PC-9 (cell line): Measurements from ENCODE around the gene MAB21L3. TPM values are rescaled to one million over a fixed set of nuclear protein-coding genes. Genes with fewer than 3 reads are reported as not detected.

ENCODE experiments used
- BruUV-seq: library from RNA; stranded (reverse); fragments of 400-500 nt; replicated peaks from 2 replicates; lab custom pipeline; 2021; lab: Mats Ljungman, UMichigan
- CTCF ChIA-PET: fragments of 300-600 bp; sonication (Branson Sonifier 250); formaldehyde crosslinking; loops from one replicate; lab custom pipeline; 2022; ENCODE audit warnings: antibody characterized with exemption; lab: Charles Lee
- POLR2A ChIA-PET: fragments of 300-600 bp; sonication (Branson Sonifier 250); formaldehyde crosslinking; loops from one replicate; lab custom pipeline; 2022; ENCODE audit warnings: antibody characterized with exemption; ENCODE audit not compliant: unreplicated experiment; lab: Charles Lee
- DNase-seq, 2 experiments: peaks; one replicate each; pipeline versions ENCODE4 v3.0.0 to v3.0.0-alpha.2; 2015 to 2022; ENCODE audit warnings: mixed read lengths in 1 of 2
- H2AFZ ChIP-seq: fragments of 200-600 bp; sonication (generic); 2 replicates; pipeline ENCODE4 v1.8.1; 2017; ENCODE audit warnings: antibody characterized with exemption
- H3F3A ChIP-seq: fragments of 200-600 bp; sonication (generic); 2 replicates; pipeline ENCODE4 v1.8.1; 2017; ENCODE audit warnings: antibody characterized with exemption, mild to moderate bottlenecking, low read depth; ENCODE audit not compliant: insufficient read depth
- H3K27ac ChIP-seq: fragments of 200-600 bp; sonication (generic); 2 replicates; pipeline ENCODE4 v1.6.1; 2016; ENCODE audit warnings: mixed run types
- H3K27me3 ChIP-seq: fragments of 200-600 bp; sonication (generic); 2 replicates; pipeline ENCODE4 v1.6.1; 2016; ENCODE audit warnings: low read depth, mixed run types; ENCODE audit not compliant: insufficient read depth
- H3K36me3 ChIP-seq: fragments of 200-600 bp; sonication (generic); 2 replicates; pipeline ENCODE4 v1.6.1; 2016; ENCODE audit warnings: low read depth, mixed run types
- H3K4me1 ChIP-seq: fragments of 200-600 bp; sonication (generic); replicated peaks from 2 replicates; pipeline ENCODE4 v1.6.1; 2016; ENCODE audit warnings: mixed run types; ENCODE audit not compliant: insufficient read depth
- H3K4me2 ChIP-seq: fragments of 200-600 bp; sonication (generic); 2 replicates; pipeline ENCODE4 v1.6.1; 2017; ENCODE audit warnings: mixed run types
- H3K4me3 ChIP-seq: fragments of 200-600 bp; sonication (generic); 2 replicates; pipeline ENCODE4 v1.6.1; 2016; ENCODE audit warnings: mixed run types
- H3K79me2 ChIP-seq: fragments of 200-600 bp; sonication (generic); 2 replicates; pipeline ENCODE4 v1.6.1; 2017; ENCODE audit warnings: low read depth, mixed run types
- H3K9me2 ChIP-seq: fragments of 200-600 bp; sonication (generic); 2 replicates; pipeline ENCODE4 v1.8.1; 2017; ENCODE audit warnings: mild to moderate bottlenecking; ENCODE audit not compliant: insufficient read depth
- H3K9me3 ChIP-seq: fragments of 200-600 bp; sonication (generic); 2 replicates; pipeline ENCODE4 v1.8.1; 2016; ENCODE audit warnings: low read depth; ENCODE audit not compliant: insufficient read depth
- H4K20me1 ChIP-seq: fragments of 200-600 bp; sonication (generic); 2 replicates; pipeline ENCODE4 v1.8.1; 2017; ENCODE audit not compliant: insufficient read depth
- CTCF ChIP-seq: fragments of 200-600 bp; sonication (generic); conservative IDR thresholded peaks from 2 replicates; pipeline ENCODE4 v1.6.1; 2017; ENCODE audit warnings: mixed run types, antibody characterized with exemption, mild to moderate bottlenecking, moderate library complexity
- EZH2 ChIP-seq: fragments of 200-600 bp; sonication (generic); IDR thresholded peaks from 2 replicates; pipeline ENCODE4 v1.8.0; 2017; ENCODE audit warnings: antibody characterized with exemption, low read depth
- intact Hi-C: fragments of 100-400 bp; cut with micrococcal nuclease; formaldehyde crosslinking; loops from one replicate; pipeline ENCODE4 v1.10.0; 2022; ENCODE audit not compliant: unreplicated experiment
- total RNA-seq: library from RNA; stranded (reverse); gene quantifications from 2 replicates; pipeline ENCODE4 v1.2.3, GENCODE V29; 2021

The MAB21L3 gene
- total RNA-seq, 1 experiment from 2014 or later: not detected

- TF ChIP-seq EZH2 (no peak), CTCF (no peak)
- H3K79me2 ChIP-seq: no peaks in the 10 kb centered on the region
- no peak overlapping the region for H3K4me3 ChIP-seq
- POLR2A ChIA-PET: no interaction called here
- DNase-seq: no peak
- H4K20me1 ChIP-seq: no peaks in the 10 kb centered on the region
- no TSS peak for BruUV-seq
- H3F3A ChIP-seq: no peaks in the 10 kb centered on the region
- H3K9me2 ChIP-seq: no peaks in the 10 kb centered on the region; the same call in 1 of the 2 replicates
- no peak overlapping the region for H2AFZ ChIP-seq
- CTCF ChIA-PET: no interaction called here
- no peaks in the 10 kb centered on the region for H3K27me3 ChIP-seq
- H3K4me1 ChIP-seq: peaks cover 13% of the 10 kb centered on the region
- no peak overlapping the region for H3K4me2 ChIP-seq
- intact Hi-C loops: no loop called here
- H3K36me3 ChIP-seq: no peaks in the 10 kb centered on the region
- no peaks in the 10 kb centered on the region for H3K9me3 ChIP-seq
- H3K27ac ChIP-seq: no peak overlapping the region
Measured at GRCh38 chr1:116172666-116173065, 61.5 kb downstream of the MAB21L3 start.

- no peak overlapping the region for H3K27ac ChIP-seq
- CTCF ChIA-PET: no interaction called here
- H3K4me1 ChIP-seq: no peaks in the 10 kb centered on the region
- no peaks in the 10 kb centered on the region for H3K79me2 ChIP-seq
- no peak overlapping the region for H3K4me2 ChIP-seq
- H2AFZ ChIP-seq: no peak overlapping the region
- H3K4me3 ChIP-seq: no peak overlapping the region
- no peaks in the 10 kb centered on the region; the same call in 1 of the 2 replicates for H3K9me2 ChIP-seq
- H3K27me3 ChIP-seq: no peaks in the 10 kb centered on the region
- no peaks in the 10 kb centered on the region for H4K20me1 ChIP-seq
- no peak for DNase-seq
- intact Hi-C loops: no loop called here
- H3K36me3 ChIP-seq: no peaks in the 10 kb centered on the region
- POLR2A ChIA-PET: no interaction called here
- H3K9me3 ChIP-seq: 0 out of 2 replicates have a peak, but pooled peaks cover 5% of the 10 kb centered on the region
- no TSS peak for BruUV-seq
- no peaks in the 10 kb centered on the region for H3F3A ChIP-seq
- TF ChIP-seq CTCF (0 out of 2 replicates have a peak, but pooled peaks have one; percentile 16), EZH2 (no peak)
Measured at GRCh38 chr1:116175611-116176010, 64.4 kb downstream of the MAB21L3 start.

GRCh38 chr1:116176306-116176789 is 65.1 kb downstream of the MAB21L3 start:
- no peak overlapping the region for H3K4me2 ChIP-seq
- no peaks in the 10 kb centered on the region for H3K79me2 ChIP-seq
- H3F3A ChIP-seq: no peaks in the 10 kb centered on the region
- H3K4me1 ChIP-seq: no peaks in the 10 kb centered on the region
- H3K9me3 ChIP-seq: 0 out of 2 replicates have a peak, but pooled peaks cover 5% of the 10 kb centered on the region
- no peaks in the 10 kb centered on the region for H3K27me3 ChIP-seq
- DNase-seq: no peak
- H2AFZ ChIP-seq: no peak overlapping the region
- no peaks in the 10 kb centered on the region; the same call in 1 of the 2 replicates for H3K9me2 ChIP-seq
- POLR2A ChIA-PET: no interaction called here
- no peak overlapping the region for H3K27ac ChIP-seq
- no peaks in the 10 kb centered on the region for H3K36me3 ChIP-seq
- intact Hi-C loops: no loop called here
- no TSS peak for BruUV-seq
- TF ChIP-seq EZH2 (no peak), CTCF (no peak)
- H4K20me1 ChIP-seq: no peaks in the 10 kb centered on the region
- CTCF ChIA-PET: interaction anchor here (0.7 kb wide), 1 partner anchor 1159 kb away, joined by 4 read pairs; no protein-coding TSS in a partner anchor
- H3K4me3 ChIP-seq: no peak overlapping the region
